ENCODE measurements around the gene LRRC59. TPM values are rescaled to one million over a fixed set of nuclear protein-coding genes. Genes with fewer than 3 reads are reported as not detected.

Gene LRRC59
- total and polyA plus RNA-seq, 2 of the 13 experiments (the other 11 are each of a cell fraction or from before 2014, with no cell fraction given), result 87.3 to 222 TPM

DNA sequence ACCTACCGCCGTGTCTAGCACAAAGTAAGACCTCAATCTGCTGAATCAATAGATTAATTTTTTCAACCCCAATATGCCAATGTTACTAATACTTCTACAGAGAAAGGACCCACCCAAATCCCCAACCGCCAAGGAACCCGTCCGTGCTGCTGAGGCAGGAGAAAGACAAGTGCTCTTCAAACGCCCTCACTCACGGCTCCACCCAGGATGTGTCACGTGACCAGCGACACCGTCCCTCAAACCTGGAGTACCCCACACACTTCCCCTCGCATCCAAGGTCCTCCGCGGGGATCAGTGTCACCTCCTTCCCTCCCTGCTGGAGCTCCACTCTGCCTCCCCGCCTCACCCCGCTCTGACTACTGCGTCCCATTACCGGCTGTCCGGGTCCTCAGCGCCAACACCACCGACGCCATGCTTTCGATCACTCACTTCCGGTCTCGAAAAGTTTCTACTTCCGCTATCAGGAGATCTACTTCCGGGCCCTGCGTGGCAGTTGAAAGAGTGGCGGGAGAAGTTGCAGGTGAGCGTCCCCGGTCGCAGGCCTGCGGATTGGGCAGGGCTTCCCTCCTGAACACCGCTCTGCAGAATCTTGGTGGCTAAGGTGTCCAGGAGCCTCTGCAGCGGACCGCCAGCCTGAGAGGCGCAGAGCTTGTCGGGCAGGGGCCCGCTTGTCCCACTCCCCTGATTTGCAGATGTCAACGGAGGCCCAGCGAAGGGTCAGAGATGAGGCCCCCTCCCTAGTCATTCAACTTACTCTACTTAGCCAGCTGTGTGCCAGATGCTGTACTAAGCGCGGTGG is 24.4 kb downstream of the LRRC59 start, which contains the start of the genes EME1 and MRPL27 (continued):
- TF ChIP-seq, protein P1, sequence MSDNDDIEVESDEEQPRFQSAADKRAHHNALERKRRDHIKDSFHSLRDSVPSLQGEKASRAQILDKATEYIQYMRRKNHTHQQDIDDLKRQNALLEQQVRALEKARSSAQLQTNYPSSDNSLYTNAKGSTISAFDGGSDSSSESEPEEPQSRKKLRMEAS (IDR thresholded peaks at IDR 0.05), result peak; percentile 96
- TF ChIP-seq ARHGAP35 (CRISPR knock-in tag; IDR thresholded peaks at IDR 0.05; ENCODE audit: borderline replicate concordance) (peak; percentile 81; the same call in 1 of the 2 replicates), KDM2A (CRISPR knock-in tag; IDR thresholded peaks at IDR 0.05; ENCODE audit: borderline replicate concordance, low read depth) (peak; percentile 91), ZEB1 (IDR thresholded peaks at IDR 0.05; ENCODE audit: insufficient replicate concordance, low read depth) (no peak), ZSCAN25 (CRISPR knock-in tag; IDR thresholded peaks at IDR 0.05) (peak; percentile 72; the same call in 1 of the 2 replicates), SYNCRIP (IDR thresholded peaks at IDR 0.05; ENCODE audit: insufficient read depth, low read depth, low read length) (no peak), HNRNPLL (IDR thresholded peaks at IDR 0.05; ENCODE audit: low read depth, low read length, poor library complexity, severe bottlenecking) (peak; percentile 61), ZNF570 (CRISPR knock-in tag; IDR thresholded peaks at IDR 0.05; ENCODE audit: borderline replicate concordance) (peak; percentile 70; the same call in 1 of the 2 replicates), PRPF4 (IDR thresholded peaks at IDR 0.05; ENCODE audit: low read depth, low read length, poor library complexity, severe bottlenecking) (no peak), ZSCAN20 (CRISPR knock-in tag; IDR thresholded peaks at IDR 0.05; ENCODE audit: borderline replicate concordance) (no peak), NR2C2 (CRISPR knock-in tag; IDR thresholded peaks at IDR 0.05; ENCODE audit: borderline replicate concordance) (peak; percentile 100), ZNF678 (CRISPR knock-in tag; IDR thresholded peaks at IDR 0.05) (0 out of 2 replicates have a peak, but pooled peaks have one; percentile 20), MAFF (IDR thresholded peaks at IDR 0.05; ENCODE audit: low read depth, low read length) (no peak), RFXAP (CRISPR knock-in tag; IDR thresholded peaks at IDR 0.05; ENCODE audit: borderline replicate concordance) (peak; percentile 74; the same call in 1 of the 2 replicates), ZBTB7B (CRISPR knock-in tag; IDR thresholded peaks at IDR 0.05) (peak; percentile 61; the same call in 1 of the 2 replicates), ZNF660 (CRISPR knock-in tag; IDR thresholded peaks at IDR 0.05; ENCODE audit: borderline replicate concordance, low read depth) (0 out of 2 replicates have a peak, but pooled peaks have one; percentile 50), ZFX (CRISPR knock-in tag; IDR thresholded peaks at IDR 0.05; ENCODE audit: low read depth) (peak; percentile 98), ZFP82 (CRISPR knock-in tag; IDR thresholded peaks at IDR 0.05; ENCODE audit: borderline replicate concordance) (peak; percentile 93; the same call in 1 of the 2 replicates), JUNB (CRISPR knock-in tag; IDR thresholded peaks at IDR 0.05; ENCODE audit: borderline replicate concordance) (peak; percentile 78), SATB2 (CRISPR knock-in tag; IDR thresholded peaks at IDR 0.05) (peak; percentile 65; the same call in 1 of the 2 replicates), IRX3 (CRISPR knock-in tag; IDR thresholded peaks at IDR 0.05; ENCODE audit: borderline replicate concordance, low read depth) (peak; percentile 91), KAT2B (IDR thresholded peaks at IDR 0.05; ENCODE audit: borderline replicate concordance, low read depth, low read length) (no peak), MEIS2 (CRISPR knock-in tag; IDR thresholded peaks at IDR 0.05) (peak; percentile 85), KMT2B (CRISPR knock-in tag; IDR thresholded peaks at IDR 0.05) (peak; percentile 96), ZBTB8A (CRISPR knock-in tag; IDR thresholded peaks at IDR 0.05; ENCODE audit: borderline replicate concordance, low read depth) (peak; percentile 73; the same call in 1 of the 2 replicates), AGO1 (IDR thresholded peaks at IDR 0.05; ENCODE audit: low read depth, low read length, poor library complexity, severe bottlenecking) (no peak)
- TF ChIP-seq, protein P2, sequence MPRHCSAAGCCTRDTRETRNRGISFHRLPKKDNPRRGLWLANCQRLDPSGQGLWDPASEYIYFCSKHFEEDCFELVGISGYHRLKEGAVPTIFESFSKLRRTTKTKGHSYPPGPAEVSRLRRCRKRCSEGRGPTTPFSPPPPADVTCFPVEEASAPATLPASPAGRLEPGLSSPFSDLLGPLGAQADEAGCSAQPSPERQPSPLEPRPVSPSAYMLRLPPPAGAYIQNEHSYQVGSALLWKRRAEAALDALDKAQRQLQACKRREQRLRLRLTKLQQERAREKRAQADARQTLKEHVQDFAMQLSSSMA (CRISPR knock-in tag; IDR thresholded peaks at IDR 0.05), result peak; percentile 97
- TF ChIP-seq, protein P3, sequence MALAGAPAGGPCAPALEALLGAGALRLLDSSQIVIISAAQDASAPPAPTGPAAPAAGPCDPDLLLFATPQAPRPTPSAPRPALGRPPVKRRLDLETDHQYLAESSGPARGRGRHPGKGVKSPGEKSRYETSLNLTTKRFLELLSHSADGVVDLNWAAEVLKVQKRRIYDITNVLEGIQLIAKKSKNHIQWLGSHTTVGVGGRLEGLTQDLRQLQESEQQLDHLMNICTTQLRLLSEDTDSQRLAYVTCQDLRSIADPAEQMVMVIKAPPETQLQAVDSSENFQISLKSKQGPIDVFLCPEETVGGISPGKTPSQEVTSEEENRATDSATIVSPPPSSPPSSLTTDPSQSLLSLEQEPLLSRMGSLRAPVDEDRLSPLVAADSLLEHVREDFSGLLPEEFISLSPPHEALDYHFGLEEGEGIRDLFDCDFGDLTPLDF (CRISPR knock-in tag; IDR thresholded peaks at IDR 0.05), result peak; percentile 92

All from HepG2 (cell line).